ENCODE results near the gene ACP4. TPM values are rescaled to one million over a fixed set of nuclear protein-coding genes. Genes with fewer than 3 reads are reported as not detected.
A peak's percentile ranks its signal among the peaks of the same experiment; 100 is the strongest.

The ACP4 gene
- total and polyA plus RNA-seq, 2 donors (not counting 1 experiment from before 2014, with no cell fraction given): not detected

GRCh38 chr19:50793558-50794065, 3.4 kb downstream of the ACP4 start:
- intact Hi-C loops (cut with micrococcal nuclease): loop anchor here (2.0 kb wide), 1 partner anchor 129 kb away; no protein-coding TSS in a partner anchor
- ATAC-seq (ENCODE audit: low read depth) (no peak), DNase-seq (no peak)
- Mint-ChIP-seq H3K27me3 (peaks cover 5% of the 10 kb centered on the region), H3K4me1 (peaks cover 10% of the 10 kb centered on the region), H3K27ac (no peak overlapping the region), H3K4me3 (no peak overlapping the region), H3K9me3 (ENCODE audit: insufficient read depth) (no peaks in the 10 kb centered on the region)
- no peak overlapping the region for H2AFZ ChIP-seq (ENCODE audit: insufficient read depth, low read depth, low read length, poor library complexity, severe bottlenecking)
- H3K4me2 ChIP-seq (replicated peaks; ENCODE audit: low read depth, low read length, poor library complexity, severe bottlenecking): no peak overlapping the region
- POLR2A ChIA-PET: interaction anchor here (1.1 kb wide), 1 partner anchor 11 kb away, joined by 3 read pairs; no protein-coding TSS in a partner anchor
- no peak overlapping the region for H3K9ac ChIP-seq (ENCODE audit: low read length)
- peaks cover 4 to 6% of the 10 kb centered on the region in 2 donors for H3K4me1 ChIP-seq (ENCODE audit: control insufficient read depth in 2 of 2, insufficient read depth in 2 of 2, low read length in 2 of 2)
- TF ChIP-seq CTCF (IDR thresholded peaks at IDR 0.05): no peak
- H3K4me3 ChIP-seq (ENCODE audit: control extremely low read depth in 1 of 5, extremely low read depth in 1 of 5, insufficient read depth in 1 of 5, low read depth in 2 of 5, low read length in 4 of 5): no peak overlapping the region
- no peaks in the 10 kb centered on the region for H3K9me3 ChIP-seq (ENCODE audit: control extremely low read depth in 1 of 3, control insufficient read depth in 2 of 3, insufficient read depth in 1 of 3, low read length in 2 of 3)
- no peaks in the 10 kb centered on the region for H3K27me3 ChIP-seq (replicated peaks in 1 of 4; ENCODE audit: control extremely low read depth in 1 of 4, control insufficient read depth in 3 of 4, insufficient read depth in 4 of 4, low read length in 3 of 4)
- H4K20me1 ChIP-seq (ENCODE audit: control insufficient read depth, insufficient read depth, low read length, poor library complexity, severe bottlenecking): peaks cover 7% of the 10 kb centered on the region
- H3K27ac ChIP-seq (ENCODE audit: low read length in 2 of 2): no peak overlapping the region
- H3K79me2 ChIP-seq (ENCODE audit: control insufficient read depth, insufficient read depth, low read length): peaks cover 6% of the 10 kb centered on the region
- WGBS (ENCODE audit: insufficient coverage): 79% methylated on average over 10 of the region's 11 CpGs
- CTCF ChIA-PET: interaction anchor here (2.1 to 5.1 kb wide), 2 partner anchors 10 to 129 kb away, joined by 8 to 29 read pairs; no protein-coding TSS in a partner anchor
- H3K36me3 ChIP-seq (replicated peaks in 1 of 2; ENCODE audit: control extremely low read depth in 1 of 2, control insufficient read depth in 1 of 2, extremely low read depth in 1 of 2, insufficient read depth in 2 of 2, low read length in 1 of 2): peaks cover 0 to 22% of the 10 kb centered on the region in 2 experiments

GRCh38 chr19:50794074-50794875, 4.1 kb downstream of the ACP4 start:
- intact Hi-C loops (cut with micrococcal nuclease): loop anchor here (2.0 kb wide), 1 partner anchor 129 kb away; no protein-coding TSS in a partner anchor
- no peak overlapping the region for H2AFZ ChIP-seq (ENCODE audit: insufficient read depth, low read depth, low read length, poor library complexity, severe bottlenecking)

More at GRCh38 chr19:50794074-50794875, 4.1 kb downstream of the ACP4 start:
- DNase-seq (peak; percentile 47), ATAC-seq (ENCODE audit: low read depth) (peak; percentile 58)
- H3K27ac ChIP-seq (ENCODE audit: low read length in 2 of 2): no peak overlapping the region
- H3K4me2 ChIP-seq (replicated peaks; ENCODE audit: low read depth, low read length, poor library complexity, severe bottlenecking): no peak overlapping the region
- Mint-ChIP-seq H3K4me3 (no peak overlapping the region), H3K9me3 (ENCODE audit: insufficient read depth) (no peaks in the 10 kb centered on the region), H3K27ac (peak overlapping the region; percentile 20), H3K27me3 (peaks cover 5% of the 10 kb centered on the region), H3K4me1 (peaks cover 10% of the 10 kb centered on the region)
- peaks cover 13% of the 10 kb centered on the region for H3K79me2 ChIP-seq (ENCODE audit: control insufficient read depth, insufficient read depth, low read length)
- H3K9ac ChIP-seq (ENCODE audit: low read length): no peak overlapping the region
- H4K20me1 ChIP-seq (ENCODE audit: control insufficient read depth, insufficient read depth, low read length, poor library complexity, severe bottlenecking): peaks cover 7% of the 10 kb centered on the region
- H3K9me3 ChIP-seq (ENCODE audit: control extremely low read depth in 1 of 3, control insufficient read depth in 2 of 3, insufficient read depth in 1 of 3, low read length in 2 of 3): no peaks in the 10 kb centered on the region
- H3K4me3 ChIP-seq (ENCODE audit: control extremely low read depth in 1 of 5, extremely low read depth in 1 of 5, insufficient read depth in 1 of 5, low read depth in 2 of 5, low read length in 4 of 5): no peak overlapping the region
- 27% methylated on average over 7 of the region's 16 CpGs for WGBS (ENCODE audit: insufficient coverage)
- CTCF ChIA-PET: interaction anchor here (2.1 to 5.1 kb wide), 2 partner anchors 11 to 128 kb away, joined by 8 to 29 read pairs; no protein-coding TSS in a partner anchor
- no peak for TF ChIP-seq EZH2 (IDR thresholded peaks at IDR 0.05; ENCODE audit: borderline replicate concordance, insufficient read depth, low read depth, low read length, poor library complexity, severe bottlenecking)
- peak; percentile 19 for TF ChIP-seq CTCF (IDR thresholded peaks at IDR 0.05)
- POLR2A ChIA-PET: interaction anchor here (1.1 kb wide), 1 partner anchor 11 kb away, joined by 3 read pairs; no protein-coding TSS in a partner anchor
- H3K27me3 ChIP-seq (replicated peaks in 1 of 4; ENCODE audit: control extremely low read depth in 1 of 4, control insufficient read depth in 3 of 4, insufficient read depth in 4 of 4, low read length in 3 of 4): no peaks in the 10 kb centered on the region
- peaks cover 4 to 6% of the 10 kb centered on the region in 2 donors for H3K4me1 ChIP-seq (ENCODE audit: control insufficient read depth in 2 of 2, insufficient read depth in 2 of 2, low read length in 2 of 2)
- H3K36me3 ChIP-seq (replicated peaks in 1 of 2; ENCODE audit: control extremely low read depth in 1 of 2, control insufficient read depth in 1 of 2, extremely low read depth in 1 of 2, insufficient read depth in 2 of 2, low read length in 1 of 2): peaks cover 0 to 26% of the 10 kb centered on the region in 2 experiments
